COLO829 (cell line): Measurements from ENCODE around the gene KRT14.
"Not testable (repeated sequence)": the region's sequence is repeated elsewhere in the genome, so short reads cannot be mapped to it uniquely, and the experiment has no call there.

Experiments used
- DNase-seq: peaks from one replicate; pipeline ENCODE4 v3.0.0; 2012; ENCODE audit warnings: low spot score

KRT14 gene

DNA sequence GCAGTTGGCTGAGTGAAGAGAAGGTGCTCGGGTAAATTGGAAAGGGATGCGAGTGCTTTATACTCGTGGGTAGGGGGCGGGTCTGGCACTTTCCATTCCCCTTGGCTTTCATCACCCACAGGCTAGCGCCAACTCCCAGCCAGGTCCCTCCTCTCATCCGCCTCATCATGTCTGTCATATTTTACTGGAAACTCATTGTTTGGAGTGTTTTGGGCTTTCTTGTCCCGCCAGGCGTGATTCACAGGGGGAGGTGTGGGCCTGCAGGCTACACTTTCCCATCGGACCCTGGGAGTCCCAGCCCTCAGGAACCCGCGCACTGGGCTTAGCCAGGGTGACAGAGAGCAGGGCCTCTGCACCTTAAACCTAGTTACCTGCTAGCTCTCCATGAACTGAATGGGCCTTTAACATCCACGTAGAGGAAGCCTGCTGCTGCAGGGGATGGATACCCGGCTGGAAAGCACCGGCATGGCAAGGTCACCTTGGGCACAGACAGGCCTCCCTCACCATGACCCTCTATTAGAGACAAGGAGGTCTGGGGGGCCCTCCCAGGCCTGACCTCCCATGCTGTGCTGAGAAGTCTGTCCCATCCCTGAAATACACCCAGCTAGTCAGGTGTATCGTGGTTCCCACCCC lies at the start of gene KRT14:
KRT14 (minus strand) TSS at position 33 of the 633 bp plus-strand sequence. CDS start 61 bp downstream, outside the sequence.
- DNase-seq: no peak

DNA sequence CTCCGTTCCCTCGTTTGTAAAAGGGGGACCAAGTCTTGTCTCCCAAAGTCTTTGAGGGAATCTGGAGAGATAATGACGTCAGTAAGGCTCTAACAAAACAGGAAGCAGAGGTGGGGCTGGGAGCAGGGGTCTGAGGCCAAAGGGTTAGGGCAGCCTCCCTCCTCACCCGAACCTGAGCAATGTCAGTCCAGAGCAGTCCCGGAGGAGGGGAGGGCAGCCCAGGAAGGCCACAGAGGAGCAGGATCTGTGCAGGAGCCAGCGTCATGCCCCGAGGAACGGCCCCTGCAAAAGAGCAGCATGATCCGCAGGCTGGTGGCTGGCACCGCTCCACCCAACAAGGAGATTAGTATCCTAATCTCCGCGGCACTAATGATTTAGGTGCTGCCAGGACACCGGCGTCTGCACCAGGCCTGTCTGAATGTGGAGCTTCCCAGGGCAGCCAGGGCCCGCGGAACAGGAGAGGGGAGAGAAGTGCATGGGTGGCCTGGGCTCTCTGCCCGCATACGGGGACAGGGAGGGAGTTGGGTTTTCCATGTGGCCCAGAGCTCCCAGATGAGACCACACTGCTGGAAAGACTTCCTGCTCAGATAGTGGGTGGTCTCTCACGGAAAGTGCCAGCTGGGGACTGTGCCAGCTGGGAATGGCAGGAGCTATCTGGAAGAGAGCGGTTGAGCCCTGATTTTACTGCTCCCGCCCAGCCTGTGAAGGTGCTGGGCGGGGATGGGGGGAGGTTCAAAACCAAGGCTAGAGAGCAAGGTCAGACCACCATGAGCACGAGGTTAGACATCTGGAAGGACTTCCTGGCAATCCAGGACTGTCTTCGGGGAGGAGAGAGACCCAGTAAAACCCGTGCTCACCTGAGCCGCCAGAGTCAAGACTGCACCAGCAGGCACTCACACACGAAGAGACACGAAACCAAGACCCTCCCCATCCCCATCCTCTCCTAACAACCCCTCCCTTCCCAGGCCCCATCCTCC lies 48.7 kb upstream of the KRT14 start:
- no peak for DNase-seq

DNA sequence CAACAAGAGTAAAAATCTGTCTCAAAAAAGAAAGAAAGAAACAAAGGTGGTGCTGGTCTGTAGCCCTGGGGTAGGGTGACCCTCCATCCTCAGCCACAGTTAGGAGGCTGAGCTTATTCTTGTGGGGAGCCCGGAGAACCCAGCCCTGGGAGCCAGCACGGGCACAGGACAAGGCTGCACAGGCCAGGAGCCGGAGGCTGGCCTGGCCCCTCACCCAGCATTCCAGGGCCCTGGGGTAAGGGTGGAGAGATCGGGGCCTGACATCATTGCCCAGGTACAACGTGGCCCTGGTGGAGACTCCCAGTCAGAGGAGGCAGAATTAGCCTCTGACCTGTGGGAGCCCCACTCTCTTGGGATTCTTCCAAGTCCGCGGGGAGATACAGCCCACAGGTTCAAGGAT lies 47.9 kb upstream of the KRT14 start:
- no peak for DNase-seq

DNA sequence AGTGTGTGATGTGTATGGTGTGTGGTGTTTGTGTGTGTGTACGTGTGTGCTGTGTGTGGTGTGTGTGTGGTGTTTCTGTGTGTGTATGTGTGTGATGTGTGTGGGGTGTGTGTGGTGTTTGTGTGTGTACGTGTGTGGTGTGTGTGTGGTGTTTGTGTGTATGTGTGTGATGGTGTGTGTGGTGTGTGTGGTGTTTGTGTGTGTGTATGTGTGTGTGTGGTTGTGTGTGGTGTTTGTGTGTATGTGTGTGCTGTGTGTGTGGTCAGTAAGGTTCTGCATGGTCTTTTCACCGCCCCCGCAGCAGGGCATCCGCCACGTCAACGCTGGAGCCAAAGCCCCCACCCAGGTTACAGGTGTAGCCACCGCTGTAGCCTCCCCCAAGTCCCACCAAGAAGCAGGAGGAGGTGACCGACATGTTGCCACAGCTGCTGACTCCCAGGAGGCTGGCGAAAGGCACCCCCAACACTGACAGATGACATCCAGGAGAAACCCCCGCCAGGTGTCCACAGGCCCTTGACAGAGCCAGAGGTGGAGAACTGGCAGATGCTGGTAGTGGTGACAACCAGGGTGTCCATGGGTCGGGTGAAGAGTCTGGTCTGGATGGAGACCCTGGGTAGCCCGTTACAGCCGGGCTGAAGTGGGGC lies 47.0 kb upstream of the KRT14 start:
- no peak for DNase-seq

DNA sequence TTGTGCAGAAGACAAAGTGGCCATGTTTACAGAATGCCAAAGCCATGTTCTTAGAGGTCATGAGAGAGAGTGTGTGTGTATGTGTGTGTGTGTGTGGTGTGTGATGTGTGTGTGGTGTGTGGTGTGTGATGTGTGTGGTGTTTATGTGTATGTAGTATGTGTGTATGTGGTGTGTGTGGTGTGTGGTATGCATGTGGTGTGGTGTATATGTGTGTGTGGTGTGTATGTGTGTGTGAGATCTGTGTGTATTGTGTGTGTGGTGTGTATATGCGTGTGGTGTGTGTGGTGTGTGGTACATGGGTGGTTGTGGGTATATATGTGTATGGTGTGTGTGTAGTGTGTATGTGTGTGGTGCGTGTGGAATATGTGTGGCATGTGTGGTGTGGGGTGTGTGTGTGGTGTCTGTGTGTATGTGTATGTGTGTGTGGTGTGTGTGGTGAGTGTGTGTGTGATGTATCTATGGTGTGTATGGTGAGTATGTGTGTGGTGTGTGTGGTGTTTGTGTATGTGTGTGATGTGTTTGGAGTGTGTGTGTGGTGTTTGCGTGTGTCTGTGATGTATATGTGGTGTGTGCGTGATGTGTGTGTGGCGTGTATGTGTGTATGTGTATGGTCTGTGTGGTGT lies 45.9 kb upstream of the KRT14 start:
- no peak for DNase-seq

DNA sequence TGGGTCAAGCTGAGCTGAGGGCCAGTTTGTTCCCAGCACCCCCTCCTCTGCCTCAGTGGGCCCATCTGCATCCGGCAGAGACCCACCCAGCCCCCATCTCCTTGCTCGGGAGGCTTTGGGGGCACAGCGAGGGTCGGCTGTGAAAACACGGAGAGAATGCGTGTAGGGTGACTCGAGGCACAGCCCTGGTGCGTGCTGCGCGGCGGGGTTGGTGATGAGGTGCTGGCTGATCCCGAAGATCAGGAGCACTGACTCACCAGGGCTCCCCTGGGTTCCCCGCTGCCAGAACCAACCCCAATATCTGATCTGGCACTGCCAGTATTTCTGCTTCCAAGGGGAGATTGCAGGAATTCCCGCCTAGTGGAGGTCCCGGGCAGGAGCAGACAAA lies 45.2 kb upstream of the KRT14 start:
- no peak for DNase-seq

DNA sequence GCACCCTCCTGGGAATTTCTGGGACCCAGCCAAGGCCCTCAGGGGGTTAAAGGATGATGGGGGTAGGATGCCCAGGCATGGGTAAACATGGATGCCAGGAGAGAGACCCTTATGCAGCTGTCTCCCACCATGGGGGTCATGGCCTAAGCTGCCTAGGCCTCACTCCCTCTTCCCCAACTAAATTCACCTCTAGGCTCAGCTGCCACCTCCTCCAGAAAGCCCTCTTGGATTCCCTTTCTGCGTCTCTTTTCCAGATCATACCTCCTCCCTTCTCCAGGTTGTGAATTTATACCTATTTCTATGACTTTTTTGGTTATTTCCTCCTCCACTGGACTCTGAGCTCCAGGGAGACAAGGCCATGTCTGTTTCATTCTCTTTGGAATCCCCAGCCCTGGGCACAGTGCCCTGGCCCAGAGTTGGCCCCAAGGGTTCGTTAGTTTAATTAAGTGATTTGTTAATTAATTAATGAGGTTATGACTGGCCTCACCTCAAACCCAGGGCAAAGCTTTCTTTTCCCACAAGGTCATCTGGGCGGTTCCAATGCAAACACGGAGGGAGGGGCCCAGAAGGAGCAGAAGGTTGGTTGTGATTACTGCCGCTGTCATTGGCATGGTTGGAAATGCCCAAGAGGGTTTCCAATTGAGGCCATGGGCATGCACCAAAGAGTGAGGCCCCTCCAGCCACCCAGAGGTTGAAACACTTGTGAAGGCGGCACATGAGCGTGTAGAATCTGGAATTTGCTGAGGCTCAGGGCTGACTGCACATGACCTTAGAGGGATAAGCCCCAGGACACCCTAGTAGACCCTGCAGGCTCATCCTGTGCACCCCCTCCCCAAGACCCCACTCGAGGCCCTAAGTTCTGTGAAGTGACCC lies 44.6 kb upstream of the KRT14 start:
- DNase-seq: no peak

DNA sequence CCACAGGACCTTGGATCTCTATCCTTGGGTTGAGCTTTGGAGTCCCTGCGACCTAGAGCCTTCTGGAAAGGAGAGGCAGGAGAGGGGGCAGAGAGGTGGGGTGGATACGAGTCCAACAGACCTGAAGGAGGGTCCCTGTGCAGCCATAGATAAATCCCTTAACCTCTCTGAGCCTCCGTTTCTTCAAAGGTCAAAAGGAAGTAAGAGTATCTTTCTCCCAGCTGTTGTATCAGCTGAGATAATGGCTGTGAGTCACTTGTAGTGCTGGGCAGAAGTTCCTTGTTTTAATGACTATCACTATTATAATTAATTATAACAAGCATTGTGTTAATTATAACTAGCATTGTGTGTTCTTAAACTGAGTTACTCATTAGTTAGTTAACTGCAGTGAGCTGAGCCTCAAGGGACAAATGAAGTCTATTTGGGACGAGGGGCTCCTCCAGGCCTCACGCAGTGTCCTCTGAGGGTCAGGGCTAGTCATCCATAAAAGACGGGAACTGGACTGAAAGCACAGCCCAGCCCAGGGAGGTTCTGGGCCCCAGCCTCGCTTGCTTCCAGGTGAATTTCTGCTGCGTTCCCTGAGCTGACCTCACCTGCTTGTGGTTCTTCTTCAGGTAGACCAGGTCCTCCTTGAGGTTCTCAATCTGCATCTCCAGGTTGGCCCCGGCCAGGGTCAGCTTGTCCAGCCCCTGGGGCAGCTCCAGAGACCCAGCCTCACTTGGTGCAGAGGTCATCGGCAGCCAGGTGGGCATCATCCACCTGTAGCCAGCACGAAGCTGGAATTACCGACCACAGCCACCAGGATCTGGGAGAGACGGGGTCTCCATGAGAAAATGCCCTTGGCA lies 43.4 kb upstream of the KRT14 start:
- no peak for DNase-seq

DNA sequence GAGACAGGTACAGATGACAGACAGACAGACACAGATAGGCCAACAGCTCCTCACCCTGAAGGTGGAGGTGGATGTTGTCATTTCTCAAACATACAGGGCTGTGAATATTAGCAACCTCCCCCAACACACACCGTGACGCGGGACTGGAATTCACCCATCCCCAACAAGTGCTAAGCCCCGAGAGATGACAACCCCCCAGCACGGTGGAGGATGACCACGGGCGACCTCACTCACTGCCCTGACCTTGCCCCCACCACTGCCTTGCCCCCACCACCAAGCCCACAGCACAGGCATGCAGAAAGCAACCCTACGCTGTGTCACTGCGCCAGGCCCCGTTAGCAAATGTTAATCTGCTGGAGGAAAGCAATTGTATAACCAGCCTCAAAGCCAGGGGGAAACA lies 42.6 kb upstream of the KRT14 start:
- DNase-seq: no peak

DNA sequence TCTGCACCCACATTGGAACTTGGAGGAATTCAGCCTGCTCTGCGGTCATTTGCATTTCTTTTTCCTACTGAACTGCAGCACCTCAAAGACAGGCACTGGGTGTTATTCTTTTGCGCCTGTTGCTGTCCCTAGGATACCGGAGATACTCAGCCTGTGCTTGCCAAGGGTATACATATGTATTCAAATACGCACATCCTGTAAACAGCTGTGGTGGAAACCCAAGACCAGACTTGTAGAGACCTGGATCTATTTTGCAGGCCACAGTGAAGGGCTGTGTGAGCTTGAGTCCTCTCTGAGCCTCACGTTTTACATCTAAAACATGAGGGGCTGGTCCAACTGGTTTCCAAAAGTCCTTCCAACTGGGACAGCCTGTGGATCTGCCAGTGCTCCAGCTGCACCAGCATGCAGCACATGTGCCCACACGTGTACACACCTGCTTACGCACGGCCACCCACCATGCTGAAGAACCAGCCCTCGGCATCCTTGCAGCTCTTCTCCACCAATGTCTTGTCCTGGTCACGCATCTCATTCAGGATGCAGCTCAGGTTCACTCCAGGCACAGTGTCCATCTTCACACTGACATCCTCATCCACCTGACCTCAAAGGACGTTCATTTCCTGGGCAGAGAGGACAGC lies 42.0 kb upstream of the KRT14 start:
- not testable (repeated sequence) for DNase-seq

DNA sequence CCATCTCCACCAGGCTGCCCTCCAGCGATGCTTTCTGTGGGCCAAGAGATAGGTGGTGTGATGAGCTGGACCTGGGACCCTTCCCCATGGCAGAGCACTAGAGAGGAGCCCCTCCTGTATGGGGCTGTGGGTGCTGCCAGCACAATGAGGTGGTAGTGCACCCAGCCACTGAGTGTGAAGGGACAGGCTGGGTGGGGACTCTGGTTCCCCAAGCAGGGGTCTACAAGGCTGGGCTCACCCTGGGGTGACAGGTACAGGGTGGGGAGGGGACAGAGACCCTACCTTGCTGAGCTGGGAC lies 41.3 kb upstream of the KRT14 start:
- DNase-seq: not testable (repeated sequence)

DNA sequence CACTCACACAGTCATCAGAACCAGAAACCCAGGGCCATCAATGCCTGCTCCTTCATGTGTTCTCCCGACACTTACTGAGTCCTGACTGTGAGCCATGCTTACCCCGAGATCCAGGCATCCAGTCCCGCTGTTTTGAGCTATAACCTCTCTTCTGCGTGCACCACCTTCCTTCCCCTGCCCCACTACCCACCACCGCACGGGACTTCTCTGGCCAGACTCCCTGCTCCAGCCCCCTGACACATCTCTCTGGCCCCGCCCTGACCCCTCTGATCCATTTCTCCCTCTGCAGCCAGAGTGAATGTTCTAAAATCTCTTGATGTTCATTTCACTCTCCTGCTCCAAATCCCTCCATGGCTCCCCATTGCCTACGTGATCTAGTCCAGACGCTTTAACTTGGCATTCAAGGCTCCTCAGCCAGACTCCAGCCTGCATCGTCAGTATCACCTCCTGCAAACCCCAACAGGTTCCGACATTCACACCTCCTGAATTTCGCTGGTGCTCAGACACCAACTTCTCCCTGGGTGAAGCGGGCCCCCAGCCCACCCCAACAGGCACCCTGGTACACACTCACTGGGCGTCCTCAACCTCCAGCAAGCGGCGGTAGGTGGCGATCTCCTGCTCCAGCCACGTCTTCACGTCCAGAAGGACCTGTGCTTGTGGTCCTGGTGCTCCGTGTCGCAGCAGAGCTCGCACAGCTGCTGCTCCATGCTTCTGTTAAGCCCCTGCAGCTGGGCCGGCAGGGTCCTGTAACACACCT lies 40.8 kb upstream of the KRT14 start:
- no peak for DNase-seq

DNA sequence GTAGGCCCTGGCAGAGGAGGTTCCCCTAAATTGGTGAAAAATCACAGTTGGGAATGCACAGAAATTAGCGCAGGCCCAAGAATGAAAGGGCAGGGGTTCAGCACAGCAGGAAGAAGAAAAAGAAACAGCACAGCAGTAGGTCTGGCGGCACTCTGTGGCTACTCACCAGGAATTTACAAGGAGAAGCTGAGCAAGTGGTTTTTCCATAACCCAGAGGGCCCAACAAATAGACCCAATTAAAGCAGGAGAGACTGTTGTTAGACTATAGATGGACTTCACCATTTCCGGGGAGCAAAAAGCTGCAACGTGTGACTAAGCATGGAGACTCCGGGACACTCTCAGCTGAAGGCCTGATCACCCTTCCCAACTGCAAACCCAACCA lies 40.2 kb upstream of the KRT14 start:
- not testable (repeated sequence) for DNase-seq

DNA sequence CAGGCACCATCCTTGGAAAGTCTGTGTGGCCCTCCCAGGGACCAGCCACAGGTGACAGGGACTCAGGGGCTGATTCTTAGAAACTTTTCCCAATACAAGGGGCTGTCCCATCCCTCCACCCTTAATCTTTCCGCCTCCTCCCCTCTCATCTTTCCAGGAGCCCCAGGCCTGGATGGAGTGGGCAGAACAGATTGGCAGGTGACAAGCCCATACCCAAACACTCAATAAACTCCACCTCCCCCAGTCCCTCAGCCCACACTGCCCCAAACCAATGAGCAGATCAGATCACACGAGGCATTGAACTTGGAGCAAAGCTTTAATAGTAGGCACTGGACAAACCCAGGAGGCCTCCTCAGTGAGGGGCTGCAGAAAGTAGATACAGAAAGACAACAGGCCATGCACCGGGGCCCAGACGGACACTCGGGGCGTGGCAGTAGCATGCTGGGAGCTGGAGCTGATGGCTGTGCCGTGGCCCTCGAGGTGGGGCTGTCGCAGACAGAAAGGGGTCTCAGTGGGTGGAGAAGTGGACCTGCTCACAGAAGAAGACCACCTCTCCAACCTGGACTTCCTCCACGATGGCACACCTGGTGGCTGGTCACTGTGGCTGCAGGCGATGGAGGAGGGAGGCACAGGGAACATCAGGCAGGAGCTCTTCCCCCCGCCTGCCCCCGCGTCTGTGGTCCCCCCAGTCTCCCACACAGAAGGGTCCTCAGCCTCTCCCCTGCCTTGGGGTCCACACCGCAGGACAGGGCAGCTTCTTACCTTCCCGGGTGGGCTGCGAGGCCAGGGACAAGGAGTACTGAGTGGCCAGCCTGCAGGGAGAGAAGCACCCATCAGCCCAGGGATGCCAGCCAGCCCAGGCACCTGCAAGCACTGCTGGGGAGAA lies 39.6 kb upstream of the KRT14 start:
- DNase-seq: not testable (repeated sequence)

DNA sequence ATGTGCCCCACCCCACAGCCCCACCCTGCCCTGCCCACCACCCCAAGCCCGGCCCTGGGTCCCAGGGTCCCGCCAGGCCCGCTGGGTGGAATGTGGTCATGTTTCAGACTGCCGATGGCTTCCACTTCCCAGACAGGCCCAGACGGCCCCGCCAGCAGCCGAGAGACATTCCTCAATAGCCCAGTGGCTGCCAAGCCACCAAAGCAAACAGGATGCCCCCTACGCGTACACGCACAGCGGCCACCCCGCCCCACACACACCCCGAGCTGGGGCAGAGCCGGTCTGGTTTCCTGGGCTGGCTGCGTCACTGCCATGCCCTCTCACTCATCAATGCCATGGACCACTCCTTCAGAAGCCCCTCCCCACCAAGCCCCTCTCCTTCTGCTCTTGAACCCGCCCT lies 38.9 kb upstream of the KRT14 start:
- no peak for DNase-seq

DNA sequence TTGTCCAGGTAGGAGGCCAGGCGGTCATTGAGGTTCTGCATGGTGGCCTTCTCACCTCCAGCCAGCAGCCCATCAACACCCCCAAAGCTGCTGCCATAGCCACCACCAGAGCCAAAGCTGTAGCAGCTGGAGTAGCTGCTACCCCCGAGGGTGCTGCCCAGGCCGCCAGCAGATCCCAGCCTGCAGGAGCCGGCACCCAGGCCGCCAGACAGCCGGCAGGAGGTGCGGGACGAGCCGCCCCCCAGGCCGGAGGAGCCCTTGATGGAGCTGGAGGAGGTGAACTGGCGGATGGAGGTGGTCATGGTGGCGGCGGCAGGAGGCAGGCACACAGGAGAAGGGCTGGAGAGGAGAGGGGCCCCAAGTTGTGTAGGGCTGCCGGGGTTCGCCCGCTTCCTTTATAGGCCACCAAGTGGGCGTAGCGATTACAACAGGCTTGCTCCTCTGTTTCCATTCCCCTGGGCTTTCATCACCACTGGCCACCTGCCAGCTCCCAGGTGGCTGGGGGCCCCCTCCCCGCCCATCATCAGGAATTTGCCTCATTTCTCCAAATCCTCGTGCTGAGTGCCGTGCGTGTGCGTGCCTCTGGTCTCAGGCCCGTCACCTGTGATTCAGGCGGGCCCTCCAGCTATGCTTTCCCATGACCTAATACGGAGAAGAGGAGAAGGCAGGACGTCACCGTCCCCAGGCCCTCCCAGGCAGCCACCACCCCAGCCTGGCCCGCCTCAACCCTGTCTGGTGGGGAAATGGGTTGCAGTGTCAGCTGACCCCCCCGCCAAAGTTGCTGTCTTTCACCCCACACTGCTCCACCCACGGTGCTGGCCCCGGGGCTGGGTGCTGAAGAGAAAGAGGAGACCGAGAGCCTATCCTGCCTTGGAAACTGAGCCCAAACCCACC lies 37.8 kb upstream of the KRT14 start, which contains the start of gene KRT17:
KRT17 (minus strand) TSS at position 368 of the 894 bp plus-strand sequence; CDS start at position 302, 66 bp downstream.
- DNase-seq: no peak

DNA sequence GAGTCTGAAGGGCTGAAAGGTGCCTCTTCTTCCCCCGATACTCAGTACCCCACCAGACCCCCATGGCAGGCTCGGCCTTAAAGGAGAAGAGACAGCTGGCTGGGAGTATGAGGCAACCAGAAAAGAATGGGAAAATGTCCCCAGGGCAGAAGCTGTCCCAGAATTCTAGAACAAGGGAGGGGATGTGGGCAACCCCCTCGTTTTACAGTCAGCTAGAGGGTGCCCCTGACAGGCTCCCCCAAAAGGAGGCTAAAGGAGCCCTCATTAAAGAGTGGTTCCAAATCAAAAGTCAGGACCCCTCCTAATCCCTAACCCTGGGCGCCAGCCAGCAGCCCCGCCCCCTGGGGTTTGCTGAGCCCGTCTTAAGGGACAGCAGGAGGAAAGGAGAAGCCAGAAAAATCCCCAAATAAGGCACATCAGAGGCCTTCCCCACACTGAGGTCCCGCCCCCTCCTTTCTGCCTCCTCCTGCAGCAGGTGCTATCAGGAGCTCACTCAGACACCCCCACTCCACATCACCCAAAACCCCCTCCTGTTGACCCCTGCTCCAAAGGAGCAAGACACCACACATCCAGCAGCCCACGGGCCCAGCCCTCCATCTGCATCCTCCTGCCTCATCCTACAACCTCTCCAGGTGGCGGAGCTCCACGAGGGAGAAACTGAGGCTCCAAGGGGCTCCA lies 36.6 kb upstream of the KRT14 start:
- DNase-seq: not testable (repeated sequence)
